ENCODE measurements around the gene ADCY1.
"Not testable (repeated sequence)": the region's sequence is repeated elsewhere in the genome, so short reads cannot be mapped to it uniquely, and the experiment has no call there.

ADCY1 gene

DNA sequence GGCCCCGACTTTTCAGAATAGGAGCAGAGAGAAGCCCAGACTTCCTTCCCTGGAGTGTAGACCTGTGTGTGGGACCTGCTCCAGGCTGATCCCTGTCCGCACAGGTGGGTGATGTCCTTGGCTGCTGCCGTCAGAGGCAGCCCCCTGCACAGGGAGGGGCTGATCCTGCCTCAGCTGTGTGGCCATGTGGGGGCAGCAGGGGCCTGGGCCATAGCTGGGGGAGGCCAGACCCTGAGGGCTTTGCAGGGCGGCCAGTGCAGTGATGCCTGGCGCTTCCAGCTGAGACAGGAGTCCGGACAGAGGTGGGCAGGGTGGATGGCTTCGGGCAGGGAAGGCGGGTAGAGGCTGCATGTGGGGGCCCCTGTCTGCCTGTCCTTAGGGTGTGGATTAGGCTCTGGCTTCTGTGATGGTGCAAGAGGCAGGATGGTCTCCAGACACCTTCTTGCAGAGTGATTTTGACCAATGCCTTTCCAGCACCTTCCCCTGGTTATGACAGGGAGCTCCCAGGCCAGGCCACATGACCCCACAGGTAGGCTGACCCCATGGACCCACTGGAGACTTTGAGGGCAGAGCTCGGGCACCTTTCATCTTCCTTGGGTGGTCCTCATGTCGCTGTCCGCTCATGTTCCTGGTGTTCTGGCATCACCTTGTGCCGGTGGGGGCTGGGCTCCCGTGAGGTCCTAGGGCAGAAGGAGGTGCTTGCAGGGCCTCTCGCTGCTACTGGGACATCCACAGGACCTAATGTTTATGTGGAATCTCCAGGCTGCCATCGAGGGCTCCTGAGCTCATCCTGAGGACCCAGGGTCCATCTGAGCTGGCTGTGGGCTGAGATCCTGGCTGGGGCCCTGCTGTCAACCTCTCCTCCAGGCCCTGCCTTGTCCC, 141.5 kb downstream of the ADCY1 start:
- no peak for DNase-seq

DNA sequence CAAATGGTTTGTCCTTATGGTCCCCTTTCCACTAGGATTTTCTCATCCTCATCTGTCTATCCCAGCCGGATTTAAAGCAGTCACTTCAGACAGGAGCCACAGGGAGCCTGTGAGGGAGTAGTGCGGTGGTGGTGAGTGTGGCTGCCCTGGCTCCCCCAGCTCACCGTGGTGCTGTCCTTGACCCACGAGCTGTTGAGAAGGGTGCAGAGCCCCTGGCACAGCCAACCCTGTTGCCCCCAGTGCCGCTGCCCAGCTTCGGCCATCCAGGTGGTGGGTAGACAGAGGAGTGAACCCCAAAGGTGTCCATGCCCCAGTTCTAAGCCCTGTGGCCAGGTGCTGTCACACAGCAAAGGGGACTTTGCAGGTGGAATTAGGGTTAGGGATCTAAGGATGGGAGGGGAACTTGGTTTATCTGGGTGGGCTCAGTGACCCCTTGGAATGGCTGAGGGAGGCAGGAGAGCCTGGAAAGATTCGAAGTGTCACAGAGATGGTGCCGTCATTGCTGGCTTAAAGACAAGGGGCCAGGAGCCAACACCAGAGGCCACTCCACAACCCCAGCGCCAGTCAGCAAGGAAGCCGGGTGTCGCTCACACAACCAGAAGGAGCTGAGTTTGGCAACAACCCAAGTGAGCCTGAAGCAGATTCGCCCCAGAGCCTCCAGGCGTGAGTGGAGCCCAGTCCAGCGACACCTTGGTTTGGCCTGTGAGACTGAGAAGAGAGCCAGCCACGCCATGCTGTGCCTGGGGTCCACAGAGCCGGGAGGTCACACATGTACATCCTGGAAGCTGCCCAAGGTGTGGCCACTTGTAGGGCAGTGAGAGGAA, 142.4 kb downstream of the ADCY1 start:
- DNase-seq = no peak

DNA sequence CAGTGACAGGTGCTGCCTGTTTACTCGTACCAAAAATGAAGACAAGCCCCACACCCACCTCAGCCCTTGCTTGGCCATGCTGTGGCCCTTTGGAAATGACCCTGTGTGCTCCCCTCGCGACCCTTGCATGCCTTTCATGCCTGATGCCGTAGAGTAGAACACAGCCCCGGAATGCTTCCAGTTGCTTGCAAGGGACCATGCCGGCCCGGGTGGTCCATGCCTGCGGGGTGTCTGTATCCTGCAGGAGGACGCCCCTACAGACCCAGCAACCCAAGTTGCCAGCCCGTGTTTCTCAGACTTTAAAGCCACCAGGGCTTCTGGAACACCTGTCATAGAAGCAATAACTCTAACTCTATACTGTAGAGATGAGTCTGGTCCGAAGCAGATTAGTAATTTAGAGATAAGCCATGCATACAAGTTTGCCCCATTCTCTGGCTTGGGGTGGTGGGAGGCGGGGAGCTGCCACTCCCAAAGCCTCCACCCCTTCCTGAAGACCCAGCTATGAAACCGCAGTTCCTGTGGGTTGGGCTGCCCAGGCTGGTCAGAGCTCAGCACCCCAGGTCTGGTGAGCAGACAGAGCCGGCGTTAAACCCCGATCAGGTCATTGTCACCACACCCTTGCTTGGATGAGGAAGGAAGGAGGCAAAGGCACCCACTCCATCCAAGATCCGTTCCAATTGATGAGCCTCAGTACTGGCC, 143.5 kb downstream of the ADCY1 start:
- DNase-seq = no peak

DNA sequence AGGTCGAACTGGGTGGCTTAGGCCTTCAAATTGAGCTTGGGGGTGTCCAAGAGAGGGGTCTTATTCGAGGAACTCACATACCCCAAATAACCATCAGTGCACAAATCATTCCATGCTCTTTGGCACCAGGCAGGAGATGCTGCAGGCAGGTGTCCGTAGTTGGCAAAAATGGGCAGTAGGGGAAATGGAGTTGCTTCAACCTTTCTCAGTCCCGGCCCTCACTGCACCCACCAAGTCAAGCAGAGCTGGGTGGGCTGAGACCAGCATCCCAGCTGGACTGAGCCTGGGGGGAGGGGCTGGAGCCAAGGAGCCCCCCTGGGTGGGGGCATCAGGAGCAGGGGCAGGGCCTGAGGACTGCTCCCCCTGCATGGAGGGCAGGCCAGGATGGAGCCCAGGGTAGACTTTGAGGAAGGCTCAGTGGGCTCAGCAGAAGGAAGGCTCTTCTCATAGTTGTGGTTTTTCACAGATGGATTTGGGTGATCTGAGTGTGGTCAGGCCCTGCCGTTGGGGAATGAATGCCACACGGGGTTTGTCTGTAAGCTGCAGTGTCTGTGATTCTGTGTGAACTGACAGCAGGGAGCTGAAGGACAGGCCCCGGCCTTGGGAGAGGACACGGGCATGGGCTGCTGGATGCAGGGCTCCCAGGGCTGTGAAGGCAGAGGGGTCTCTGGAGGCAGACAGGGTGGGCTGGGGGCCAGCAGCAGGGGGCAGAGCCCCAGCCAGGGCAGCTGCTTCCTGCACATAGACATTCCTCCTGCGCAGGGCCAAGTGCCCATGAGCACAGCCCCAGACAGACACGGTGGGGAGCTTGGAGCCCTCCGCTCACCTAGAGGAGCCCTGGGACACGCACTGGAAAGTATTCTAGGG, 144.5 kb downstream of the ADCY1 start:
- no peak for DNase-seq

DNA sequence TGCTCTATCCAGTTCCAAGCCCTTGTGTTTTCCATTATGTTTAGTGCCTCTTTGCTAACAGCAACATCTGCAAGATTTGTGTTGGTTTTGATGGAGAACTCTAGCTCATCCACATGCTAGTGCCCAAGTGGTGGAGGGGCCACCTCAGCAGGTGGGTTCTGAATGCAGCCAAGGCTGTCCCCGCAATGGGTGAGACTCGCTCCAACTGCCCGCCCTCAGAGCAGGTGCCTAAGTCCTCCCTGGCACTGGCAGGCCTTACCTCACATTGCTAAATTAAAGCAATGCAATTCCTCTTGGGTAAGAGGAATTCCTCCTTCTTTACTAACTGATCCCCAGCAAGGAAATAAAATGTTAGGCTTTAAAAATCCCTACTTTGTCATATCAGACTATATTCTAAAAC, 146.8 kb downstream of the ADCY1 start:
- no peak for DNase-seq

DNA sequence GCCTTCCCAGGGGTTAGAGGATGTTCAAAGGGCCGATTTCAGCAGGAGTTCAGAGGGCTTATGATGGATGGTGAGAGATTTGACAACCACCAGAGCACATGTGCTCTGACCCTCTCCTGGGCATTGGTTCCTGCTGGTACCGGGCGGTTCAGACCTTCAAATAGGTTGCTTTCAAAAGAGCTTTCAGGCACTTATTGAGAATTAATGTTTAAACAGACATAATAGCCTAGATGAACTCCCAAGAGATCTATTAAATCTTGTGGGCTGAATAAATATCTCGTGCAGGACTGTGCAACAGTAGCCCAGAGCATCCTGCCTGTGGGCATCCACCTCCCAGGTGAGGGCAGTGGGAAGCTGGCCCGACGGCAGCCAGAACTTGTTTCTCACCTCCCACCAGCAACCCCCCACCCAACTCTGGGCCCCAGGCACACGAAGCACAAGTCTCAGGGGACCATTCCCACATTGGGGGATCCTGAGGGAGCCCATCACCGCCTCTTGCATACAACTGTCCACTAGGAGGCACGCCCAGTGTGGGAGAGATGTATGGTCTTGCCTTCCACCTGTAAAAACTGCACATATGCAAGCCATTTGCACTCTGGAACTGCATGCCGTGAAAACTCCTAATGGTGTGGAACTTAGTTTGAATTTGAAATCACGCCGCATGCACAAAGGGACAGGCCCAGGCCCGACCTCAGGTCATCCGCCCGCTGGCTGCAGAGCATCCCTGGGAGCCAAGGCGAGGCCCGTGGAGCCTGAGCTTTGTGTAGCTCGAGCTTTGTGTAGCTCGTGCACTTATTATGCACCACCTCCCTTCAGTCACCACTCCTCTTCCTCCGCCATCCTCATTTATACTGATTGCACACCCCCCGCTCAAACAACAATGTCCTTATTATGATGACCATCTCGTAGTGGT, 147.8 kb downstream of the ADCY1 start:
- DNase-seq = no peak

DNA sequence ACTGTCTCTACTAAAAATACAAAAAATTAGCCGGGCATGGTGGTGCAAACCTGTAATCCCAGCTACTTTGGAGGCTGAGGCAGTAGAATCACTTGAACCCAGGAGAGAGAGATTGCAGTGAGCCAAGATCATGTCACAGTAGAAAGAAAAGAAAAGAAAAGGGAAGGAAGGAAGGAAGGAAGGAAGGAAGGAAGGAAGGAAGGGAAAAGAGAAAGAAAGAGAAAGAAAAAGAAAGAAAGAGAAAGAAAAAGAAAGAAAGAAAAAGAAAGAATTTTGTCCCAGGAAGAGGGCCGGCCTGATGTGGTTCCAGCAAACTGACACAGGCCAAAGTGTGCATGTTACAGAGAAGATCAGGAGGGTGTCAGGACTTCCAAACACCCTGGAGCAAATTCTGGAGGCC, 151.1 kb downstream of the ADCY1 start:
- not testable (repeated sequence) for DNase-seq

DNA sequence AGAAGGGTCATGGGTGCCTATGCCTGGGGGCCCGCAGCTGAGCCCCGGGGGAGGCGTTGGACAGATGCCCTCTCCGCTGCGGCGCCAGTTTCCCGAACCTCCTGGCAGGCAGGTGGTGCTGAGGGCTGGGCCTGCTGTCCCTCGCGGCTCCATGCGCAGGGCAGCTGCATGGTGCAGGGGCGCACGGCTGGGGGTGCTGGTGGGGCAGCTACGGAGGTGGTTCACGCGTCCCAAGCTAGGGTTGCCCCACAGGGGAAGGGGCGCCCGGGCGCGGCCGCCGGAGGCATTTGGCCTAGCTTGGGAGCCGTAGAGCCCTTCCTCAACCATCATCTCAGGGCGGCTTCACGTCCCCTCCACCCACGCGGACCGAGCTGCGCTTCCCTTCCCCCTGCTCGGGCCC, 152.7 kb downstream of the ADCY1 start:
- no peak for DNase-seq

DNA sequence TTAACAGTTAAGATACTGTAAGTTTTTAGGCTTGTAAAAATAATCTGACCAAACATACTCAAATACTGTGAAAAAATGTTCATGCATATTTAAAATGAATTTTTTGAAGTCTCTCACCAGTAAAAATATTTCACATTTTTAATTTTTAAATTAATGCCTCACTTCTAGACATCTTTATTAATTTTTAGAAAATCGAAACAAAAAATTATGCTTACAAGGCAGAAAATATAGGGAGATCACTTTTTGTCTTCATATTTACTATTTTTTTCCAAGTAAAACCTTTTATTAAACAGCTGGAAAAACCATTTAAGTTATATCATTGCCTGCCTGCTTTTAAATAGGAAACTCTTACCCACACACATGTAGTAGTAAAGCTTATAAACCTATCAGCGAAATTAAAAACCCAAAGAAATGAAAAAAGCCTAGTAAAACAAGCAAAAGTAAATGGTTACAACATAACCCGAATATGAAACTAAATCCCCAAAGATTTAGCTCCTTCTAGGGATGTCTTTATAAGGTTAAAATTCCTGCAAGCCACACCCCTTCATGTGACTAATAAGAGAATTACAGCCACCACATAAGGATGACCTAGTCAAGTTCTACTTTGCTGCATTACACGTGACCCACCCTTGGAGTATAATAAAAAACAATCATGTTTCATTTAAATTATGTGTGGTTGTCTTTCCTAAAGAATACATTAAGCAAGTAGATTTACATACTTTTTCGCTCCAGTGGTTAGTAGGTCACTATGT, 157.7 kb downstream of the ADCY1 start:
- DNase-seq = not testable (repeated sequence)

DNA sequence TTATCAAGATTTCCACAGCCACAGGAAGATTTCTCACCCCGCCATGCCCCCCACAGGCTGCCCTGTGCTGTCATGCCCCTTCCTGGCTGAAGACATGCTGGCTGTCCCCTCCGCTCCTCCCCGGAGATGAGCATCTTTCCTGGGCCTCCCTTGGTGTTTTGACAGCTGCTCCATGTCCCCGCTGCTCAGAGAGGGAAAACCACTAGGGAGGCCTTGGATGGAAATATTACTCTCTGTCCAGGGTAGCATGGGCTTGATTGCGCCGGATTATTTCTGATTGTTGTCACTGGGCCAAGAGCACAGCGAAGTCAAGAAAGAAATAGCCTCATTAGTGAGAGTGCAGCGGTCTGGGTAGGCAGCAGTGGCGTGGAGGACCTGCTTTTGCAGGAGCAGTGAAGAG, 164.8 kb downstream of the ADCY1 start:
- not testable (repeated sequence) for DNase-seq

DNA sequence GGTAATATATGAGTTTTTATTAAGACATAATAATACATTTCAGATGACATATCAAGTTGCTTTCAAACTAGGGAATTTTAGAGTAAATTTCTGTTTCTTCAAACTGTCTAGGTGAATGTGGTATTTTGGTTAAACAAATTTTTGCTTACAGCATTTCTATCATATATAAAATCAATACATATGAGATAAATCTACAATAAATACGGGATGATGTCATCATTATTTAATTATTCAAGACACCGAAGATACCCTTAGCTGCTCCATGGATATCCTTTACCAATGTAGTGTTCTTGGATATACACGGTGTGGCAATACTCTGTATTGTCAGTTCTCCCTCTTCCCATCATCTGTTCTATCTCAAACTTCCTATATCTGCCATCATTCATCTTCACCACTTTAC, 166.4 kb downstream of the ADCY1 start:
- not testable (repeated sequence) for DNase-seq

DNA sequence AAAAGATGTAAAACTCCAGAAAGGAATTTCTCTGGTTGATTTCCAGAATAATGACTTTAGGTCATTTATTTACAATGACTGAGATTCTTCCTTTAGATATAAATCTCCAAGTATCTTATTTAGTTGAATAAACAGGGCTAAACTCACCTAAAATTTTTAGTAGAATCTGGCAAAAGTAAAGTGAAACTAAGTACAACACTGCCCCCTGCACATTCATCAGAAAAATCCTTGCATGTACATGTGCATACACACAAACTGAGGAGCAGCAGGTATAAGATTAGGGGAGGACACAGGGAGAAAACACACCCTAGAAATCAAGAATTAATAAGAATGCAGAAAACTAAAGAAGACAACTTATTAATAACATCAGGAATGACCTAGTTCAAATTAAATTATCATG, 174.8 kb downstream of the ADCY1 start:
- DNase-seq = not testable (repeated sequence)

DNA sequence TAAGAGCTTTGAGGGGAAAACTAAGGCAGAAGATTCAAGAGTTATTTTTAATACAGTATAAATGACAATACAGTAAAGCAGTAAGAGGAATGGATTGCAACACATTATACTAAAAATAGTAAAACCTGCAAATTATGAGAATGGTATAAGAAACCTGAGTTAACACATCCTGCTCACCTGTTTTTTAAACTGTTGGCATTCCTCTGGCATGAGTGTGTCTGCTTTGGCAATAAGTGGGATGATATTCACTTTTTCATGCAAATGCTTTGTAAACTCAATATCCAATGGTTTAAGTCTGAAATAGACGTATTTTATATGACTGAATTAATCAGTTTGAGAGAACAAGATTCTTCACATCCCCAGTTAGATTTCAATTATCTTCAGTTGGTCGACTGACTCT, 177.2 kb downstream of the ADCY1 start:
- DNase-seq = not testable (repeated sequence)

DNA sequence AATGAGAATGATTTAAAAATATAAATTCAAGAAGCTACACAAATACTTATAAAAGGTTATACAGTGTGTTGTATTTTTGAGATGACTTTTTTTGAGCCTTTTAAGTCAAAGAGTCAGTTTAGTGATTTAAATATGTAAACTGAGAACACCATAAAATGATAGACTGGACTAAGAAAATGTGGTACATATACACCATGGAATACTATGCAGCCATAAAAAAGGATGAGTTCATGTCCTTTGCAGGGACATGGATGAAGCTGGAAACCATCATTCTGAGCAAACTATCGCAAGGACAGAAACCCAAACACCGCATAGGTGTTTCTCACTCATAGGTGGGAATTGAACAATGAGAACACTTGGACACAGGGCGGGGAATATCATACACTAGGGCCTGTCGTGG, 182.2 kb downstream of the ADCY1 start:
- not testable (repeated sequence) for DNase-seq

DNA sequence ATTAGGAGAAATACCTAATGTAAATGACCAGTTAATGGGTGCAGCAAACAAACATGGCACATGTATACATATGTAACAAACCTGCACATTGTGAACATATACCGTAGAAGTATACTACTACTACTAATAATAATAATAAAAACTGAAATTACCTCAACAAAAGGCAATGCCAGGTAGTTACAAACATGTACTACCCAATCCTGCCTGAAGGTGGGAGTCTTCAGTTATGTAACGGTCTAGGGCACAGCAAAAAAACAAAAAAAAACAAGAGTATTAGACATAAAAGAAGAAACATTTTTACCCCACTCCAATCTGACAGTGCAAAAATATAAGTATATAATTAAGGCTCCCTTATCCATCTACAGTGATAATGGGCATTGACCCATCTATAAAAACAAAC, 182.6 kb downstream of the ADCY1 start:
- not testable (repeated sequence) for DNase-seq

DNA sequence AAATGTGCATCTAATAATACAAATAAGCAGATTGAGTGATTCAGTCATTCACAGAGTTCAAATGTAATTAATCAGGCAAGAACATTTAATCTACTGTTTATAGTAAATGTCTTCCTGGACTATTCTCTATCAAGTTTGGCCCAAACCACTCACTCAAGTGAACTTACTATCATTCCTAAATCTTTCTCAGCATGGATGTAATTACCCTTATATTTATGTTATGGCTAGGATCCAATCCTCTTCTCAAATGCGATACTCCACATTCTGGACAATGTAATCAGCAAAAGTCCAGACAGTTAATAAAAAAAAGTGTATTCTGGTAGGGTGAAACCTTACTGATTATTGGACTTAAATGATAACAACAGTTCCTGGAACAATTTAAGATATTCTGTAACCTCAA, 185.3 kb downstream of the ADCY1 start:
- DNase-seq = not testable (repeated sequence)

DNA sequence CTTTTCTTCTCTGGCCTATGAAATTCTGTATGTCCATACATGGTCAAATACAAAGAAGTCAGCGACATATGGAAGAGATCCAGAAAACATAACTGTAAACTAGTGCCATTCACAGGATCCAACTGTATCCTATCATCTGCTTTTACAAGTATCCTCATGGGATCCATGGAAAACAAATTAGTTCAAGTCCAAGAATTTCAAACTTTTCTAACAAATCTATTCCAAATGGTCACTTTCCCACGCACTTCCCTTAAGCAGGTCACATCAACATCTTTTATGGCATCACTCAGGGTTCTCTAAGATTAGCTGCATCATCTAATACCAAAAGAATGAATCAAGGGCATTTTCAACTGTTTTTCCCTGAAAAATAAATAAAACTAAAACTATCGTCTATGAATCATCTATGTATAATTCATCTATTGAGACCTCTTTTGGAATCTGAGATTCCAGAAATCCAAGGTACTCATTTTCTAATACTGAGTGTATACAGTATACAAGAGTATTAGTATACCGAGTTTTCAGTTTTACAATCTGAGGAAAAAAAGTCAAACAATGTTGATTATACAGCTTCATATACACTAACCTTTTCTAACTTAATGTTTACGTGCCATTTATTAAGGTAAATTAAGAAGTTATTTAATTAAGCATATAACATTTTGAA, 187.5 kb downstream of the ADCY1 start:
- DNase-seq = not testable (repeated sequence)

DNA sequence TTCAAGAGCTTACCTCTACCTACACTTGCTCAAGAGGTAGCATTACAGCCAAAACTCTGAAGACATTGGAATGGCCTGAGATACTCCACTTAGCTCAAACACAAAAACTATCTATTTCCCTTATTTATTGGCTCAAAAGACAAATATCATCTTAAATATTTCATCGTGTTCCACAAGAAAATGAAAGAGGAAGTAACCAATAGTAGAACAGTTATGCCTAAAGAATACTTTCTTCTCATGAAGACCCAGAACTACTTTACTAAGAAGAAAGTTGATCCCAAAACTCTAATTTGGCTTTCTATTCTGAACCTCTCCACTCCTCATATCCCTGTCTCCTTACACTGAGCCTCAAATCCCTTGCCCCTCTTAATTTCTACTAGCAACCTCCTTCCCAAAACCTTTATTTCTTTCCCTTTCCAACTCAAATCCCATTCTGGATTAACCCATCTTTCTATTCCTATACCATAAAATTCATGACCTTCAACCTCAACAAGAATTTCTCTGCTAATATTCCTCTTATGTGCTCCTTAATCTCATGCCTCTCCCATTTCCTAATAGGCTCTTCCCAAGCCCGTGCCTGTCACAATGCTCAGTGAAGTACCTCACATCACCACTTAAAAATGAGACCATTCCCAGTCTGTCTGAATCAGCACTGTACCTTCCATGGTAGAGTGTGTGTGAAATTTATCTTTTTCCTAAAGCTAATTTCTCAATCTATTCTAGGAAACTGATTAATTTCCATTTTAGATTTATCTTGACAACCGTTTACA, 188.2 kb downstream of the ADCY1 start:
- DNase-seq = not testable (repeated sequence)

Measured in NCI-H187 (cell line).